IPS-18c (cell line): ENCODE results near the gene SEZ6L.

ENCODE experiments used
- H3K4me3 ChIP-seq: 2 replicates; pipeline ENCODE4 v1.7.0; 2013; ENCODE audit warnings: low read depth, mild to moderate bottlenecking, low read length, moderate library complexity; ENCODE audit not compliant: insufficient read depth
- H3K9me3 ChIP-seq: one replicate; pipeline ENCODE4 v1.6.1; 2013; ENCODE audit warnings: mild to moderate bottlenecking, low read length, moderate library complexity; ENCODE audit not compliant: control insufficient read depth, insufficient read depth

The SEZ6L gene

DNA sequence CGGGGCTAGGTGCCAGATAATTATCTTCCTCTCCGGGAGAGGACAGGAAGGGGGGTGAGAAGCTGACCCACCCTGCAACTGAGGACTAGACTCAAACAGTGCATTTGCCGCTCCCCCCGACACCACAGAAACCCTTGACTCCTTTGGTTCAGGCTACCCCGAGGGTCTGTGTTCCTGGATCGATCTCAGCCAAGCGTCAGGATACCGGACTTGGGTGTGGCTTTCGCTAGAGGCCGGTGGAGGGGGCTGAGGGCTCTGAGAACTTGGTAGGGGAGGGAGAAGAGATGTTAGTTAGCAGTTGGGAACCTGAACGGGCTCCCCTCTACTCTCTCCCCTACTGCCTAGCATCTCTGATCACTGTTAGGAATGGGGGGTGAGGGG, 840 bp downstream of the SEZ6L start:
- H3K4me3 ChIP-seq = peak overlapping the region; percentile 71
- H3K9me3 ChIP-seq = no peaks in the 10 kb centered on the region

DNA sequence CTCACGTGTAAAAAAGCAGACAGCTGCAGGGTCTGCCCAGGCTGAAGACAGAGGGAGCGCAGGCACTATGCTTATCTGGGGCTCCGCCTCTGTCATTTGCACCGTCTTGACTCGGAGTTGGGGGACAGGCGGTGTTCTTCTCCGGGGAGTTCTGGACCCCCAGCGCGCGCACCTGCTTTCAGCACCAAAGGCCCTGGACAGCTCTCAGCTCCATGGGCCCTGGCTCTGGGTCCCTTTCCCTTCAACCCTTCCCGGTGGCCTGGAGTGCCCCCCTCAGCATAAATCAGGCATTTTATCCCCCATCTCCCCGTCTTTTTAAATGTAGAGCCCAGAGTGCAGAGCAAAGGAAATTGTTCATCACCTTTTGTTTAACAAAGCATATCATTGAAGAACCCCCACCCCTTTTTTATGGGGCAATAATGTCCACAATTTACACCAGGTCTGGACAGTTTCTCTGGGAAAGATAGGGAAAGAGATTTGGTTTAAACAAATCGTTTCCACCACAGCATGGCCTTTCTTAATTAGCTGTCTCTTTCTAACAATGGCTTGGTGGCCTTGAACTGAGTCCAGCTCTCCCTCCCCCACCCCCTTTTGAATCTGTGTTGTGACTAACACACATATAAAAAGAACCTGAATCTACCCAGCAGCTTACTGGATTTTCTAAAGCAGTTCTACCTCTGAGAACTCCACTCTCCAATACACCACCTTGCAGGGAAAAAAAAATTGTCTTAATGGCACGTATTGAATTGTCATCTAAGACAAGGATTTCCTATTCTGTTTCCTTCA, 1.7 kb downstream of the SEZ6L start:
- Histone ChIP-seq H3K9me3 (no peaks in the 10 kb centered on the region), H3K4me3 (peak overlapping the region; percentile 37)

DNA sequence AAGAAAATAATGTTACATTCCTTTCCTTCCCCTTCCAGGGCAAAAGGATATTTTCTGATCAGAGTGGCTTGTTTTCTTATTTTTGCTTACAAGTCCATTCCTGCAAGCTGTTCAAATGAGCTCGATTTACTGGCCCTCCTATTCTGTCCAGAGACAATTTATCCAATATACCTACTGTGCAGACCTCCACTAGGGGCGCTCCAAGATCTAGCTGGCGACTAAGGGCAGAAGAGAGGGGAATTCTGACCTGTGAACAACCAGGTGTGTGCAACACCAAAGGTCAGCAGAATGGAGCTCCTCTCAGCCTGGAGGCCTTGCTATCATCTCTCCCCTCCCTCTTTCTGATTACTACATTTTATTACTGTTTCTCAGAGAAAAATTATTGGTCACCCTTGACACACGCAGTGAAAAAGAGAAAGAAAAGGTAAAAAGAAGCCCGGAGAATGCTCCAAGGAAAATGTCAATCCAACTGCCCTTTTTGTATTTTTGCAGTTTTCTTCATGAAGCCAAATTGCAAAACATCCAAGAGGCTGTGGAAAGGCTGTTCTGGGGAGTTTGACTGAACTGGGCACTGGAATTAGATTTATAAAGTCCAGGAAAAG, 3.2 kb downstream of the SEZ6L start:
- no peaks in the 10 kb centered on the region for H3K9me3 ChIP-seq
- no peak overlapping the region for H3K4me3 ChIP-seq

DNA sequence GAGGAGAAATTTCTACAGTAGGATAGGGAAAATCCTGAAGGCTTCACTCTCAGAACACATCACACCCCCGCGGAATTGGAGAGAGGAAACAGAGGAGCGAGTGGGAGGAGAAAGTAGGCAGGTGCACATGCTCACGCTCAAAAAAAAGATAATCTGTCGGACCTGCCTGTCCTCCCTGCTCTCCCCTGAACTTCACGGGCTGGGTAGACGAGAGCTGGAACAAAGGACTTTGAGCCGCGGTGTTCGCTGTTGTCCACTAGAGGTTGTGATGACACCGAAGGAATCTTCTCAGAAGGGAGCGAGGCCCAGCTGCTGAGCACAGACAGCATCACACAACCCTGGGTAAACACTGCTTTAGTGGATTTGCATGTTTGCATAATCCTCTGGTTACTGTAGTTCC, 5.0 kb downstream of the SEZ6L start:
- H3K9me3 ChIP-seq = no peaks in the 10 kb centered on the region
- no peak overlapping the region for H3K4me3 ChIP-seq

DNA sequence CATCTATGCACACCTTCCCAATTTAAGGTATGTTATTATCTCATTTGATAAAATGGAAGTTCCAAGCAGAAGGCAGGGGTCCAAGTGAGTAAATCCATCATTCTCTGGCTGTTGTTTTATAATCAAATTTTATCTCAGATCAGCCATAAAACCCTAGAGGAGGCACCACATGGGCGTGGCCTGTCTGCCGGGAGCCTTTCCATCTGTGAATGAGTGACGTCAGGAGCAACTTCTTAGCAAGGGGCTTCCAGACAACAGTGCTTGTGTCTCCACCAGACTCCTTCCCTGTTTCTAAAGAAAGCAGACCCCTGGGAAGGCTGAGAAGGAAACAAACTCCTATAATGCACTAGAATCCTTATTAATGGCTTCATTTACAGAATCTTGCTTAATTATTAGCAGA, 13.5 kb downstream of the SEZ6L start:
- no peak overlapping the region for H3K4me3 ChIP-seq
- H3K9me3 ChIP-seq = no peaks in the 10 kb centered on the region

DNA sequence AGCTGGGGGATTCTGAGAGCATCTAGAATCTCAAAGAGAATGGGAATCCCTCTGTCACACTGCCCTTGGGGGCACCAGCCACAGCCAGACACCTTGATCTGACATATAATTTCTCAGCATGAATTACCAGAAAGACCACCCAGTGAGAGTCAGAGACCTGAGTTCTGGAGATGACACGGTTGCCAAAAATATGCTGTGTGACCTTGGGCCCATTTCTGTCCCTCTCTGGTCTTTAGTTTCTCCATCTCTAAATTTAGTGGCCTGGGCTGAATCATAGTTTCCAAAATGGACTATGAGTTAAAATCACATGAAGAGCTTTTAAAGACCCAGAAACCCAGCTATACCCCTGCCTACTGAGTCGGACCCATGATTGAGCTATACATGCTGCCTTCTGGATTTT, 15.9 kb downstream of the SEZ6L start:
- H3K9me3 ChIP-seq = no peaks in the 10 kb centered on the region
- H3K4me3 ChIP-seq = no peak overlapping the region

DNA sequence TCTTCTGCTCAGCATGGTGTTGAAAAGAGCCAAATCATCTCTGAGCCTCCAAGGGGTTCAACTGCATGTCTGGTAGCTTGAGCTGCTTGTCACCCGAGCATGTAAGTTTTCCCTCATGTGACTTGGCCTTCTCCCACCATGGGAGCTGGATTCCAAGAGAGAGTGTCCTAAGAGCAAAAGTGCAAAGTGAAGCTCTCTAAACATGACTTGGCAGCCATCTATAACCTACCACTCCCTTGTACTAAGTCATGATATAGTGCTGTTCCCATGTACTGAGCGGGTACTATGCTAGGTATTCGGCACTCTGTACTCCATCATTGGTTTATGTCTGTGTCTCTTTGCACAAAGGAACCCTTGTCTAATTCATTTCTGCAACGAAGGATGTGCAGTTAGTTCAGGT, 19.1 kb downstream of the SEZ6L start:
- Histone ChIP-seq H3K4me3 (no peak overlapping the region), H3K9me3 (no peaks in the 10 kb centered on the region)

DNA sequence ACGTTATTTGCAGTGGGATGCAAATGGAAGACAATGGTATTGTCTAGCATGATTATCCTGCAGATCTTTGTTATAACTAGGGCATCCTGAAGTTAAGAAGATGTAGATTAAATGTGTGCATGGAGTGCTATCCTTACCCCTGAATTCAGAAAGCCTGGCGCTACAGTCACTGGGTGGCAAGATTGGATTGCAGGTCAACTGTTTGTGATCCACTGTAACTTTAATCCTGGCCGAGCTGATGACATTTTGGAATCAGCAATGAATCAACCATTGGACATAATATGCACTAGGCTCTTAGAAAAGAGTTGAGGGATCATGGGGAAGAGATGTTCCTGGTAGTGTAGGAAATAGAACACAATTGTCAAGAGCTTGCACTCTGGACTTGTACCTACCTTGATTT, 25.1 kb downstream of the SEZ6L start:
- Histone ChIP-seq H3K9me3 (no peaks in the 10 kb centered on the region), H3K4me3 (no peak overlapping the region)

DNA sequence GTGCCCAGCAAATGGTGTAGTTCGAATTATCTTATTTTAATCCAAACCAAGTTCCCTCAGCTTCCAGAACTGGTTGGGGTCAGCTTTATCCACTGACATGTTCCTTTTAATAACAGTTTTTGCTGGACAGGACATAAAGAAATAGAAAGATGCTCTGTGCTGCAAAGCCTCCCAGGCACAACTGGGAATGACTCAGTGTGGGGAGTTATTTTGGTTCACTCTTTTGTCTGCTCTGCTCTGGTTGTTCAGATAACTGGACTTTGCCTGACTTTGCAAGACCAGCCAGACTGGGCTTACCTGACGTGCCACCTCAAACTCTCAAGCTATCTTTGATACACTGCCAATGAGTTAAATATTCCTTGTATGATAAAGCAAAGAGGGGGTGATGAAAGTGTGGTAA, 25.6 kb downstream of the SEZ6L start:
- H3K4me3 ChIP-seq = no peak overlapping the region
- no peaks in the 10 kb centered on the region for H3K9me3 ChIP-seq

DNA sequence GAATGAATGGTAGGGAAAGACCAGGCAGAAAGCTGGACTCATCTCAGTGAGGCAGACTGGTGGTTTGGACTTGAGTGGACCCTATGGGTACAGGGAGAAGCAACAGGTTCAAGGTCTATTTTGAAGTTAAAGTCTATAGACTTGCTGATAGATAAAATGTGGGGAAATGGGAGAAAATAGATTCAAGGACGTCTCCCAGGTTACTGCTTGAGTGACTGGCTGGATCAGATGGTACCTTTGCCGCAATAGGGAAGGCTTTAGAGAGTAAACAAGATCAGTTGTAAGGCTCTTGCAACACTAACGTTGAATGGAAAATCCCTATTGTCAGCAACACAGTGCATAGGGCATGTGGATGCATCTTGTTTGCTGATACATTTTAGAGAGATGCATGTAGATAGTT, 27.4 kb downstream of the SEZ6L start:
- H3K9me3 ChIP-seq = no peaks in the 10 kb centered on the region
- no peak overlapping the region for H3K4me3 ChIP-seq

DNA sequence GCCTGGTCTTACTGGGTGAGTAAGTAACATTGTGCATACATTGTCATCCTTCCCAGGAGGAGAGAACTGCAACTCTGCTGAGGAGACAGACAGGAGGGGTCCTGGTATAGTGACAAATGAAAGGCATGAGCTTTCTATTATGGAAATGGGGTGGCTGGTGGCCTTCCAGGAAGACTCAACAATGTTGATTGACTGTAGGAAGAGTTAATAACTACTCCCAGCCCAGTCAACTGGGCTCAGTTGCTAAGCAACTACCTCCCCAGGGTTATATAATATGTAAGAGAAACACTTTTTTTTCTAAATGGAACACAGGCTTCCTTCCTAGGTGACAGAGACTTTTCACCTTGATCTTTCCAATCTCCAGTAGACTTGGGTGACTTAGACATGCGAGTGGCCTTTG, 28.2 kb downstream of the SEZ6L start:
- no peaks in the 10 kb centered on the region for H3K9me3 ChIP-seq
- H3K4me3 ChIP-seq = no peak overlapping the region

DNA sequence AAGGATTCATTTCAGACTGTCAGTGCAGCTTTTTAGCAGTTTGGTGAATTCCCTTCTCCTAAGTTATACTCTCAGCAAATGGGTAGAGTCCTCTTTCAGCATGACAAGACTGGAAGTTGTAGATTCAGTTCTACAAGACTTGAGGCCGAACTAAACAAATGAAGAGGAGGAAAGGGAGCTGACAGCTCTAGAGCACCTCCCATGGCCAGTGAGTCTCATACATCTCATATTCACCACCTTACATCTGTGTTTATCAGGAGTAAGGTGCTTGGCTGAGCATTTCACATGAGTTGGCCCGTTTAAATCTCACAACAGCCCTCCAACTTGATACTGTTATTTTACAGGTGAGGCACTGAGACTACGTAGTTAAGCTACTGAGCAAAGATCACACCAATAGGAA, 30.4 kb downstream of the SEZ6L start:
- Histone ChIP-seq H3K9me3 (no peaks in the 10 kb centered on the region), H3K4me3 (no peak overlapping the region)

DNA sequence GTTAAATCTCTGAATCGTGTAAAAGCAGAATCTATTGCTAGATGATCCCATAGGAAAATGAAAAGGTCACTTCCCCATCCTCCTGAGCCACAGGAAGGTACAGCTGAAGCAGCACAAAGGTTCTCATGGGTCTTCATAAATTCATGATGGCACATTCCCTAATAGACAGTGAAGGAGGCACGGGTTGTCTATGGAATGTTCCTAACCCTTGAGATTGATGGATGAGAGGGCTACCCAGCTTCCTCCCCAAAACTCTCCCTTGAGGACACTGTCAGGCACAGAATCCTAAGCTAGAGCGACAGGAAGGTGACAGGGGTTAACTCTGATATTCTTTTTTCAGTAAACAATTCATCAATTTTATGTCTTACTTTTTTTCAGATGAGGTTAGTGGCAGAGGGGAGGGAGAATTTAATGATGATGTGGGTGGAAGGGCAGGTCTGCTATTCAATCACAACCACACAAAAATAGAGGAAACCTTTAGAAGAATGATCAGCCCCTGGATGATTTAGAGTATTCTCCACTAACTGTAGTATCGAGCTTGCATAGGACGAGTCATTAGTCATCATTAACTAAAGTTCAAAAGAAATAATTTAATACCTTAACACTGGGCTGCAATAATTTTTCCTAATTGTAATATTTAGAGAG, 33.1 kb downstream of the SEZ6L start:
- Histone ChIP-seq H3K4me3 (no peak overlapping the region), H3K9me3 (no peaks in the 10 kb centered on the region)

DNA sequence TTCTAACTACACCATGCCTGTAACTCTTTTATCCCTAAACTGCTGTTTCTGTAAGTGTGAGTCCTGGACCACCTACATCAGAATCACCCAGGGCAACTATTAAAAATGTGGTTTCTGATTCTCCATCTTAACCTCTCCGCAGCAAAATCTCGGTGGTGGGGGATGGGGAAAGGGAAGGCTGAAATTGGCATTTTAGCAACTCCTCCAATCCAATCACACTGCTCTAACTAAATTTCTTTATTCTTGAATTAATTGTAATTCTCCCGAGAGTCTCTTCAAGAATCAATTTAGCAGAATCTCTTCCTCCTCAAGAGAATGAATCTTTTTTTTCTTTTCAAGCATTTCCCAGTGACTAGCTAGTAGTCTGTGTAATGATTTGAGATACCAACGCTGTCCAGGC, 36.2 kb downstream of the SEZ6L start:
- Histone ChIP-seq H3K9me3 (no peaks in the 10 kb centered on the region), H3K4me3 (no peak overlapping the region)

DNA sequence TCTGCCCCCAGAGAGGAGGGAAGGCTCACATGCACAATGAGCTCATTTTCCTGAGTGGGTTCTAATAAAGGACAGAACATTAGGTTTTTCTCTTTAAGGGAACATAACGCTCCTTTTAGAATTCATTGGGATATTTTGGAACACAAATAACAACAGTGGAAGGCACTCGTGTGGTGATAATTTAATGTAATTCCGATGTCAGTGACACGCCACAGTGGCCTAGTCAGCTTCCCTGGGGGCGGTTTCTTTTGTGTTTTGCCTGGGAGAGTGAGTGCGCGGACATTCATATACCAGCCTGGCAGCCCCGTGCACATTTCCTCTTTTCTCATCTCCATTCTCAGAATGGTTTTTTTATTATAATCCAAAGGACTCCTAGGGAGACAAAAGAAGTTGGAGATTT, 41.1 kb downstream of the SEZ6L start:
- Histone ChIP-seq H3K4me3 (no peak overlapping the region), H3K9me3 (no peaks in the 10 kb centered on the region)

DNA sequence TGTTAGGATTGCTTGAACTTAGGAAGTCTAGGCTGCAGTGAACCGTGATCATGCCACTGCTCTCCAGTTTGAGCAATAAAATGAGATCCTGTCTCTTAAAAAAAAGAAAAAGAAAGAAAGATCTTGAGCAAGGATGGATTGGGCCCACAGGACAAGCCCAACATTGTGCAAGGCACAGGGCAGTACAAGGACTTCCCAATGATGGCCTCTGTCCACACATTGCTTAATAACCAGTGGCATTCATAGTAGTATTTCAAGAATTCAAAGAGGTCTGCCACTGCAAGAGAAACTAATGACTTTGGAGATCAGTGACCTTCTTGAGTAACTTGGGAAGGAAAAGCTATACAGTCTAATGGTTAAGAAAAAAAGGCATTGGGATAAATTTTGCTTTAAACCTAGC, 44.6 kb downstream of the SEZ6L start:
- no peaks in the 10 kb centered on the region for H3K9me3 ChIP-seq

DNA sequence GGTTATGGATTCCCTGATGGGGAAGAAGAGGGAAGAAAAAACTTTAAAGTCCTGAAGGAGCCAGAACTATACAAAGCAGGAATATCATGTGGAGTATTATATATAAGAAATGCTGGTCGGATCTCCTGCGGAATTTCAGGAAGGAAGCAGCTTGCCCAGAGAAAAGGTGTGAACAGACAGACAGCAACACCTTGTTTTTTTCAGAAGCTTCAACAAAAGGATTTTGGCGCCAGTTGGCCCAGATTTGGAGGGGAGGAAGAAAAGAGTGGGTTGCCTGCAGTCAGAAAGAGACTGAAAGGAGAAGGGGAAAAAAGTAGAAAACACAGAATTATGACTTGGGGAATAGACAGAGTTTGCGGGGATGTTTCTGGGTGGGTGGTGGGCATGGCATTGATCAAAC, 45.2 kb downstream of the SEZ6L start:
- H3K9me3 ChIP-seq = no peaks in the 10 kb centered on the region
- no peak overlapping the region for H3K4me3 ChIP-seq

More for the DNA sequence above, 44.6 kb downstream of the SEZ6L start:
- no peak overlapping the region for H3K4me3 ChIP-seq

DNA sequence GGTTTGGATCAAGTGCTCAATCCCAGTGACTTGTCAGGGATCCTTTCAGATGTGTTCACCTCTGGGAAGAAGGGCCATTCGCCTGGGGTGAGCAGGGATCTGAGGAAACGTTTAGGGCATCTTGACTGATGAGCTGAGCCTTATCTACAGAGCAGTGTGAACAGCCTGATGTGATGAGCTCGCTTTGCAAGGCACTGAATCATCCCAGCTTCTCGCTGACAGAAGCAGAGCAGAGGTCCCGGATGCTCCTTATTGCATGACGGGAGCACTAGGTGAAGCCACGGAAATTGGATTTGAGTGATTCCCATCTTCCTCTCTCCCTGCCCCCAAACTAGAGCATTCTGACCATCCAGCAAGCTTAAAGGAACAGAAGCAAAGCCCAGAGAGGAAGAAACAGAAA, 46.5 kb downstream of the SEZ6L start:
- Histone ChIP-seq H3K4me3 (no peak overlapping the region), H3K9me3 (no peaks in the 10 kb centered on the region)
